GM12878 (cell line): Measurements from ENCODE around the gene MRGPRE.

ENCODE experiments used
- CREB1 ChIP-seq: IDR thresholded peaks from 2 replicates; pipeline ENCODE4 v1.6.1; 2012; ENCODE audit warnings: low read depth, mild to moderate bottlenecking, inconsistent platforms
- MEF2A ChIP-seq: IDR thresholded peaks from 2 replicates; pipeline ENCODE4 v1.6.1; 2011; ENCODE audit warnings: low read depth, mild to moderate bottlenecking, low read length, moderate library complexity; ENCODE audit not compliant: insufficient read depth
- POLR2A ChIP-seq: IDR thresholded peaks from 2 replicates; pipeline ENCODE4 v1.6.1; 2011; ENCODE audit warnings: low read depth, mild to moderate bottlenecking, low read length
- POLR2AphosphoS2 ChIP-seq: IDR thresholded peaks from 2 replicates; pipeline ENCODE4 v1.6.1; 2011; ENCODE audit warnings: low read depth, mild to moderate bottlenecking, low read length, improper control_type of control experiment, moderate library complexity
- POLR2AphosphoS5 ChIP-seq: IDR thresholded peaks from 2 replicates; pipeline ENCODE4 v1.6.1; 2011; ENCODE audit warnings: mild to moderate bottlenecking, low read length, inconsistent platforms
- TF ChIP-seq, protein P1 (sequence below), 3 experiments: IDR thresholded peaks in 2 of 3; conservative IDR thresholded peaks in 1 of 3; 2 replicates each; pipeline ENCODE4 v1.5.1; 2011; ENCODE audit warnings: low read depth in 3 of 3, low read length in 3 of 3, mild to moderate bottlenecking in 3 of 3, control low read depth in 2 of 3, moderate library complexity in 2 of 3, inconsistent platforms in 1 of 3, mixed read lengths in 1 of 3; ENCODE audit not compliant: control insufficient read depth in 2 of 3, insufficient read depth in 1 of 3; ENCODE audit errors: extremely low read depth in 1 of 3

- TF ChIP-seq, protein P1, sequence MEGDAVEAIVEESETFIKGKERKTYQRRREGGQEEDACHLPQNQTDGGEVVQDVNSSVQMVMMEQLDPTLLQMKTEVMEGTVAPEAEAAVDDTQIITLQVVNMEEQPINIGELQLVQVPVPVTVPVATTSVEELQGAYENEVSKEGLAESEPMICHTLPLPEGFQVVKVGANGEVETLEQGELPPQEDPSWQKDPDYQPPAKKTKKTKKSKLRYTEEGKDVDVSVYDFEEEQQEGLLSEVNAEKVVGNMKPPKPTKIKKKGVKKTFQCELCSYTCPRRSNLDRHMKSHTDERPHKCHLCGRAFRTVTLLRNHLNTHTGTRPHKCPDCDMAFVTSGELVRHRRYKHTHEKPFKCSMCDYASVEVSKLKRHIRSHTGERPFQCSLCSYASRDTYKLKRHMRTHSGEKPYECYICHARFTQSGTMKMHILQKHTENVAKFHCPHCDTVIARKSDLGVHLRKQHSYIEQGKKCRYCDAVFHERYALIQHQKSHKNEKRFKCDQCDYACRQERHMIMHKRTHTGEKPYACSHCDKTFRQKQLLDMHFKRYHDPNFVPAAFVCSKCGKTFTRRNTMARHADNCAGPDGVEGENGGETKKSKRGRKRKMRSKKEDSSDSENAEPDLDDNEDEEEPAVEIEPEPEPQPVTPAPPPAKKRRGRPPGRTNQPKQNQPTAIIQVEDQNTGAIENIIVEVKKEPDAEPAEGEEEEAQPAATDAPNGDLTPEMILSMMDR (IDR thresholded peaks at IDR 0.05 in 2 of 3, conservative IDR thresholded peaks at IDR 0.05 in 1 of 3; ENCODE audit: control insufficient read depth in 2 of 3, extremely low read depth in 1 of 3, insufficient read depth in 1 of 3, low read depth in 3 of 3, low read length in 3 of 3) = no peak
- TF ChIP-seq POLR2A (no peak), POLR2AphosphoS5 (no peak), POLR2AphosphoS2 (no peak), MEF2A (no peak), CREB1 (no peak)
These were observed at the start of gene MRGPRE for GRCh38 chr11:3231851-3232744.
